ENCODE measurements around the gene C3orf18.

C3orf18 gene

DNA sequence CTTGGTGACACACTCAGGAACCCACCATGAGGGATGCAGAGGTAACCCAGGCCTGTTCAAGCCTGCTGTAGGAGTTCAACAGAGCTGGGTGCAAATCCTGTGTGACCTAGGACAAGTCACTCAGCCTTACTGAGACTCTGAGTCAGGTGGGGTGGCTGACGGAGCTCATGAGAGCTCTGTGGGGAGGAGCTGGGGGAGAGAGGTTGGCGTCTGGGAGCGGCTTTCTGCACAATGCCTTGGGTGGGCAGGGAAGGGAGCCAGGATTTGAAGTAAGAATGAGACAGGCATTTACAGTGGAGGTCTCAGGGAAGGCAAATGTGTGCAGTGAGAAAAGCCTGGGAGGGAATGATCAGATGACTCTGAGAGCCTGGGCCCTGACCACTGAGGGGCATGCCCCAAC lies 18.3 kb downstream of the C3orf18 start:
- DNase-seq: no peak

DNA sequence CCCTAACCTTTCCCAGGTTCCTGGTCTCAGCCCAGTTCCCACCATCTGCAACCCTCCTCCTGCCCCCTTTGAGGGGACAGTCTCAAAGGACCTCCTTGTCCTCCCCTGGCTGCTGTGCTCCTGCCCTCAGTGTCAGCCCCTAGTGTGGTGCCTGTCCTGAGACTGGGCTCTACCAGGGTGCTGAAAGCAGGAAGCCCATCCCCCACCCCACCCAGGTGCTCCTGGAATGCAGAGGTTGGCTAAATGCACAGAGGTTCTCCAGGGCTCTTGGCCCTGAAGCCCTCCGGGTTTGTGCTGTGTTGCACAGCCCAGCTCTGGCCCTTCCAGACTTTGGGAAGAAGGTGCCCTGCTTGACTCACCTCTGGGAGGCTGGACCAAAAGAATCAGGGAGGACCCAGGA lies 21.8 kb downstream of the C3orf18 start:
- DNase-seq: no peak

DNA sequence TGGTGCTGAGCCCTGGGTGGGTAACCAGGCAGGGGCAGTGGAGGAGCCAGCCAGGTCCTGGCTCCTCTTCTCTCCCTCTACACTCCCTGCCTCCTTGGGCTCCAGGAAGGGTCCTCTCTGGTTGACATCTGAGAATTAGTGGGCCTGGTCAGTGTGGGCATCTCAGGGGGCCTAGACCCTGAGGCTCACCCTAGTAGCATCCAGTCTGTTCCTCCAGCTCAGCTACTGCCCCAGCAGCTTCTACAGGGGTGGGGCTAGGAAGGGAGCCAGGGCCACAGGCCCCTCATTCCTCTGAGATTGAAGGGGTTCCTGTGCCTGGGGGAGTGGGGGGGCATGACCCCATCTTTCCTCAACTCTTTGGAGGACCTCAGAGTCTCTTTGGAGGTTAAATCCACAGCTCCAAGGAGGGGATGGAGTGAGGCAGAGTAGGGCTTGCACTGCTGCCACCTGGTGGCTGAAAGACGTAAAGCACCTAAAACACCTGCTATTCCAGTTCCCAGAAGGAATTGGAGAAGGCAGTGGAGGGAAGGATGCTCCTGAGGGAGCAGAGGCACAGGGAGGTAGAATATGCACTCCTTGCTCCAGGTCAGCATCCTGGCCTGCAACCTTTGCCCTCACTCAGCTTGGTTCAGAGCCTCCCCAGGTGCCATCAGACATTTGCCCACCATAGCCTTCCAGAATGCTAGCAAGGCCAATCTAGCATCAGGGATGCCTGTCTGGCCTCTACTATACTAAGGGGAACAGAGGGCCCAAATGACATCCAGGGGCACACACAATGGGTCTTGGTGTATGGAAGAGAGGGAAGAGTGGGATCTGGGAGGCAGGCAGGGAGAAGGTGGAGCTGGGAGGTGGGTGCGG lies 25.1 kb downstream of the C3orf18 start:
- DNase-seq: peak; percentile 15

DNA sequence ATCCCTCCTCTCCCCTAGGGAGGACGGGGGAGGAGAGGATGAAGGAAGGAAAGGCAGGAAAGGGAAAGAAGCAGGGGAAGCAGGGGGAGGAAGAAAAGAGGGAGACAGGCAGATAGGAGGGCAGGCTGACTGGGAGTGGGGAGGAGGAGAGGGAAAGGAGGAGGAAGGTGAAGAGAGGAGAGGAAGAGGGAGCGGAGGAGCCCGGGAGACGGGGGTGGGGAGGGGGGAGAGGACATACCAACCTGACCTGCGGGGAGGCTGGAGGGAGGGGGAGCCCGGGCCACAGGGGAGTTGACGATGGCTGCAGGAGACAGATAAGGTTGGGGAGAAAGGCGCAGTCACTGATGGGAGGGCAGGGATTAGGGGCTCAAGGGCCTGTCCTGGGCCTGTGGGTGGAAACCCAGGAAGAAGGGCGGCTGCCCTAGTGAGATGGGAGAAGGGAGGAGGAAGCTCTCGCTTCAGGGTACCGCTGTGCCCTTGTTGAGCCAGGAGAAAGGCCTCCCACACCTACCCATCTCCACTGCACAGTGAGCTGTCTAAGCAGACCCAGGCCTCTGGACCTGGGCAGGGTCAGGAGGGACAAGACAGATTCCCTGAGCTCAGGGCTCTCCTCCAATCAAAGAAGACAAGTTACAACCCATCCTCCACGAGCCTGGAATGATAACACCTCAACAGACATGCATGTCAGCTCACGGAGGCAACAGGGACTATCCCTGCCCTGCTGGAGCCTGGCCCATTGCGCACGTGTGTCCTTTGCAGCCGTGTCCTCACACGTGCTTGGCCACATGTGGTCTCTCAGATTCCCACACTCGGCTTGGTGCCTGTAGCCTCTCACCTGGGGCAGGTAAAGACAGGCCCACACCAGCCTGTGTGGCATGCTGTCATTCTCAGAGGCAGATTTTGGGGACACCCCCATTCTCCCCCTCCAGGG lies 27.9 kb downstream of the C3orf18 start:
- no peak for DNase-seq

DNA sequence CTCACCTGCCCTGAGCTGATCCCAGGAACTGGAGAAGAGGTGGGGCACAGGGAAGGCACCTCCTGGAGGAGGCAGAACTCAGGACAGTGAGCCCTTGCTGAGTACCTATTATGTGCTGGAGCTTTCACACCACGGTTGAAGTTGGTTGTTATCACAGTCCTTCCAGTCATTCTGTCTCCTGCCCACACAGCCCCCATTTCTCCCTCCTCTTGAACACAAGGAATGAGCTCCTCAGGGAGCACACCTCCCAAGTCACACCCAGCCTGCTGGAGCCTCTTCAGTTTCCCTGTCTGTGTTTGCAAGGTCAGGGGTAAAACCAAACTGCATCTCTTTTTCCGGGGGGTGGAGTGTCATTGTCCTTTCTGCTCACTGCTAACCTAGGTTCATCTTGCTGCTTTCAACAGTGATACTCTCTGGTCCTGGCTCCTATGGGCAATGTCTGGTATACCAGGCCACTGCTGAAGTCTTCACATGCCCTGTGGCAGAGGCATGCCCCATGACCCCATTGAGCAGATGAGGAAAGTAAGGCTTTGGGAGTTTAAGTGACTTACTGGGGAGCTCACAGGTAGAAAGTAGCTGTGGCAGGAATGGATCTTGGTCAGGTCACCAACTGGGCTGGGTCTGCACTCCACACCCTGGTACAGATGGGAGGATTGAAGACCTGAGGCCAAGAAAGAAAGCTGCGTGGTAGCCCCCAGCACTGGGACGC lies 30.0 kb downstream of the C3orf18 start:
- DNase-seq: no peak

DNA sequence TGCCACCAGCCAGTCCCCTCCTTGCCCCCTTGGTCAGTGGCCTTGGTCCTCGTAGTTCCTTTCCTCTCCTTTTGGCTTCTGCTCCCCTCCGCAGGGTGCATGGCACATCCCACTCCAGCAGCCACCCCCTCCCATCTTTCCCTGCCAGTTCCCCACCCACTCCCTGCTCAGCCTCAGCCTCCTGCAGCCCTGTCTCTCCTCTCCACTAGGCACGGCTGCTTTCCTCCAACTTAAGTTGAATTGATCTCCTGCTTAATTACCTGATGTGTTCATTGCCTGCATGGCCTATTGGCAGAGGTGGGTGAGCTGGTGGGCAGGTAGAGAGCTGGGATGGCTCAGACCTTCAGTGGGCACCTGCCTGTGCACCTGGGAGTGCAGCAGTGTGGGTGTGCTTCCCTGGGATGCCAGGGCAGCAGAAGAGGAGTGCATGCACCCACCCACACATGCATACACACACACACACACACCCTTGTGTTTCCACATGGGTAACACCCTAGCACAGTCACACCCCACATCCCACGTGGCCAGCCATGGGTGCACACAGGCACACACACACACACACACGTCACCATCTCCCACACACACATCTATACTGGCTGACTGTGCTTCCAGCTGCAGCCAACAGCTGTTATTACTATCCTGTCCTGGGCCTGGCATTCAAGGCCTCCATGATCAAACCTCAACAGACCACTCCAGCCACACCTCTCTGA lies 30.9 kb downstream of the C3orf18 start:
- no peak for DNase-seq

DNA sequence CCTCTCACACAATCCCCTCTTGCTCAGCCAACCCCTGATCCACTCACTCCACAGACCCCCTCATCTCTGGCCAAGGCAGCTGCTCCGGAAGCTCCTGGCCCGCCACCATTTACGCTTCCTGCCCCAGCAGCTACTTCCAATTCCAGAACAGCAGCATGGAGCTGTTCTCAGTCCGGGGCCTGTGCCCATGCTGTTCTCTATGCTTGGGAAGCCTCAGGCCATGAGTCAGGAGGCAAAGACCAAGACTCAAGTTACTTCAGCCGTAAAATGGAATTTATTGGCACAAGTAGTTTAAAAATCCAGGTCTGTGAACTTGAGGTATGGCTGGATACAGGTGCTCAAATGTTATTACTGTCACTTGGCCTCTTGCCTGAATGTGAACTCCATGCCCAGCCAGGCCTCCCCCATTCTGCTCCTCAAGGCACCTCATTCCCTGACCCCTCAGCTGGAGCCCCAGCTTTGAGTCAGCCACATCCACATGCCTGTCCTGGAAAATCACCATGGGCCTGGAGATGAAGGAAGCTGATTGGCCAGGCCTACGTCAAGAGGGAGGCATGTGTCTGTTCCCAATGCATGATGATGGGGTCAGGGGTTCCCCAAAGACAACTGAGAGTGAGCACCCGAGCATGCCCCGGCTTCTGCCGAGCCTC lies 32.7 kb downstream of the C3orf18 start:
- DNase-seq: no peak

DNA sequence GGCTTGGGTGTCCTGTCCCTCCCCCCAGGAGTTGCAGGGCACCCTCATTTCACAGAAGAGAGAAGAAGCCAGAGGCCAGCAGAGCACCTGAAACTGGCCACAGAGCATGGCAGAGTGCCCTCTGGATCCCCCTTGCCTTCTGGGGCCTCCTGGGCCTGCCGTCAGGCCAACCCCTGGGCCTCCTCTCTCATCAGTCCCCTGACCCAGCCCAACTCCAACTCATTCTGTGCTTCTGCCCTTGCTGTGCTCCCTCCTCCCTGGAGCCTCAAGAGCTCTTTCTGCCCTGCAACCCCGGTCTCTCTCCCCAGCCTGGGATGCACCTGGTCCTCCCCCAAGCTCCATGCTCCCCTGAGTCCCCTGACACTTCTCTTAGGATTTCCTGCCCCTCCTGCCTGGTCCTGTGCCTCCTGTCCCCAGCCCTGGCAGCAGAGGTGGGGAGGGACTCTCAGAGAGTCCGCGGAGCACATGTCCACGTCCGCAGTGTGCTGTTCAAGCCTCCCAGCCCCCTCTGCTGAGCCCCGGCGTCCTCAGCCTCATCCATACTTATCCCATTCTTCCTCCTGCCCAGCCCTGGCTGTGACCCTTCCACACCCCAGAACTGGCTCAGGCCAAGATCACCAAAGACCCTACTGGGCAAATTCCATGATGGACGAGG lies 33.6 kb downstream of the C3orf18 start:
- DNase-seq: no peak

DNA sequence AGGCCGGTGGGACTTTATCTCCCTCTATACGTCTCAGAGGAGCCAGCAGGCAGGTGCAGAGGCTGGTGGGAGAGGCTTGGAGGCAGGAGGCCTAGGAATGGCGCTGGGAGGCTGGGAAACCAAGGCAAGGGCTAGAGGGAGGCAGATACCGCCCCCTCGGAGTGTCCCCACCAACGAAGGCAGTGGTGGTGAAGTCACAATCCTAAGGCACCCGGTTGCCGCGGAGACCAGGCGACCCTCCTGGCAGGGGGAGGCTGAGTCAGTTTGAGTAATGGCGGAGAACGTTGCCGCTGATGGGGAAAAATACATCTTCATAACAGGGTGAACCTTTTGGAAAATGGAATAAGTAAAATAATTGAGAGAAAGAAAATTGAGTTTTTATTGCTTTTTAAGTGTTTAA lies 34.2 kb downstream of the C3orf18 start:
- DNase-seq: no peak

DNA sequence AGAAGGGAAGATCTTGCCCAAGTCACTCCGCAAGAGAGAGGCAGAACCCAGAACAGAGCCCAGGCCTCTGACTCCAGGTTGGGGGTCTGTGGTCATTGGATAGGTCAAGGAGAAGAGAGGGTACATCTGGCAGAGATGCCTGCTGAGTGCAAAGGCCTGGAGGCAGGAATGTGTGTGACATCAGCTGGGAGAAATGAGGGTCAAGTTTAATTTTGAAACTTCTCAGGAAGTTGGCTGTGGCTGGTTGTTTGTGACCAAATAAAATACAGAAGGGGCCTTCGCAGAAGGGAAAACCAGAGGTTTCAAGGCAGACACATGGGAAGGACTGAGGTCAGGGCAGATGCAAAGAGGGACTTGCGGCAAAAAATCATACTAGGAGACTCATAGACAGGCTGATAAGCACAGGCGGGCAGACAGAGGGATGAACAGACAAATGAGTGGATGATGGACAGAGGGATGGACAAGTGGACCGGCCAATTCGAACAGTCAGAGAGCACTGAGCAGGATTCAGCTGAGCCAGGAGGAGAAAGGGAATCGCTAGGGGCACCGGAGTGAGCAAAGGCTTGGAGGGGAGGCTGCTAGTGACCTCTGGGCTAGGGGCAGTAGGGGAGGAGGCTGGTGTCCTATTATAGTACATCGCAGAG lies 35.4 kb downstream of the C3orf18 start:
- DNase-seq: no peak

DNA sequence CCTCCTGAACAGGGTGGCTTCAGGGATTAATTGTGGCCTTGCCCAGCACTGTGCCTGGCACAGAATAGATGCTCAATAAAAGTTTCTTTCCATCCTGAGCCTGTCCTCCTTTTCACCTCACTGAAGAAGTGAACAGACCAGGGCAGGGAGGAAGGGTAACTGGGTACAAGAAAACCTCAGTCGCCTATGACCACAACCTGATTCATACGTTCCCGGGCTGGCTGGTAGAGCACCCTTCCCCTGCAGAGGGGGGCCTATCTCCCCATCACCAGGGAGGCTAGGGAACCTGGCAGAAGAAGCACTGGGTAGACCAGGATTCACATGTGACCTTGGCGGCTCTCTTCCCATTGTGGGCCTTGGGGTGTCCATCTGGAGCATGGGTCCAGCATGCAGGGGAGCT lies 36.3 kb downstream of the C3orf18 start:
- no peak for DNase-seq

DNA sequence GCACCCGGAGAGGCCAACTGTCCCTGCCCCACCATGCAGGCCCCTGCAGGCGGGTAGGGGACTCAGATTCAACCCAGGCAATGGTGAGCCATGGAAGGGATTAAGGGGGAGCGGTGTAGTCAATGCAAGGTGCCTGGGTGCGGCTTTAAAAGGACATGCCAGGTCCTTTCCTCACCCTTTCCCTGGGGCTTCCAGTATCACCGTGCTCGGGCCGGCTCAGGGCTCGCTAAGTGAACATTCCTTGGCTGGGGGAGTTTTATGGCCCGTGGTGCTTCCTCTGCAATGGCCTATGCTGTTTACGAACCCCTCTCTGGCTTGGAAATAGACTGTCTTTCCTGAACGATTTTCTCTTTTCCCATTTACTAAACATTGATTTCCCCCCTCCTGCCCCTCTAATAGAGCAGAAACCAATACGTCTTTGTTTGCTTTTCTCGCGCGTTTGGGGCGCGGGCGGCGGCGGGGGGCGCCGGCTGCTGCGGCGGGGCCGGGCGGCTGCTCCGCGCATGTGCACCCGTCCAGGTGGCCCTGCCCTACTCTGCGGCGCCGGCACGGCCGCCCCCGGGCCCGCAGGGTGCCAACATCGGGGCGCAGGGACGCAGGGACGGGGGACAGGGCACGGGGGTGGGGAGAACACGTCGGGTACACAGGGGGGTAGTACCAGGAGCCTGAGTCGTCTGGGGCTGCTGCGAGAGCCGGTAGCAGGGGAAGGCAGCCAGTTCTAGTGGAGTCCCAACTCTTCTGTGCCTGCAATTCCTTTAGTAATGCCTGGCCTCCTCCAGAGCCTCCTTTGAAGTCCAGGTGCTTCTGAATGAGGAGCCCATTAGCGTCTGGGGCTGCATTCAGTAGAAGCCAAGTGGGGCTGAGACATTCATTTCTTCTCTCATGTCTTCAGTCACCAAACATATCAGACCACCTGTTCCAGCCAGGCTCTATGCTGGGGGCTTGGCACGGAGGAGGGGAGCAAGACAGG lies 37.3 kb downstream of the C3orf18 start:
- DNase-seq: no peak

DNA sequence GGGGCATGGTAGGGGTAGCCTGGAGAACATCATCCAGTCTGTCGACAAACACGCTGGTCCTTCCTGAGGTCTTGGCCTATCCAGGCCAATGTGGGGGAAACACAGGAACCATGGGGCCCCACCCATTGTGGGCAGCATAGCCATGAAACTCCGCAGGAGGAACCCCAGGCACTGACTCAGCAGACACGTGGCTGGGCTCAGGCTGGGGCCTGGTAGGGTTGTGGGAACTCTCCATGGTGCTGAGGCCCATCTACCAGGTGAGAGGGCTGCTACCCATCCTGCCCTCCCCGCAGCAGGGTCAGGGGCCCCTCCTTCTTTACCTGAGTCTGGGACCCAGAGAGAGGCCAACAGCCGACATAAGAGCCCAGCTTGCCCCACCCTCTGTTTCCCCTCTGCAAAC lies 41.6 kb downstream of the C3orf18 start:
- DNase-seq: no peak

DNA sequence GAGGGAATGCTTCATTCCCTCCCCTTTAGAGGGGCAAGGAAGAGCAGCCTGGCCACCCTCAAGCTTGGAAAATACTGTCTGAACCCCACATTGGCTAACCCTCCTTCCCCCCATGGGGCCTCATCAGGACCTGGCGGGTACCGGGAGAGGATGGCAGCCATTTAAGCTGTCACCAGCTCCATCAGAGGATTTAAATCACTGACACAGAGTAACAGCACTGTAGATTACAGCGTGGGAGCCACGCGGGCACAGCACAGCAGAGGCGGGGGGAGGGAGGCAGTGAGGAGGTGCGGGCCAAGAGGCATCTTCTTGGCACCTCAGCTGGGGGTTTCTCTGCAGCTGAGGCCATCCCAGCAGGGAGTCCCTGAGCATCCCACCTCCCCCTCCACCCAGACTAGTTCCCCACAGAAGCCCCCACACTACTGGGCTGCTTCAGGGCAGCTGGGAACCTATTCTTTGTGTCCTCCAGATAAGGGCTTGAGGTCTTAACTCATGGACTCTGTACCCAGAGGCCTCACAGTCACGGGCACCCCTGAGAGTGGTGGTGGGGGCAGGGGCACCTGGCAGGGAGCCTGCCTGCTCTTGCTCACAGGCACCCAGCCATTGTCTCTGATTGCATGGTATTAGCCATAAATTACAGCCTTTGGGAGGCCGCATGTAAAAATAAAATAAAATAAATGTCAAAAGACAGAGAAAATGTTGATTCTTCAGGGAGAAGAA lies 42.2 kb downstream of the C3orf18 start:
- DNase-seq: no peak

DNA sequence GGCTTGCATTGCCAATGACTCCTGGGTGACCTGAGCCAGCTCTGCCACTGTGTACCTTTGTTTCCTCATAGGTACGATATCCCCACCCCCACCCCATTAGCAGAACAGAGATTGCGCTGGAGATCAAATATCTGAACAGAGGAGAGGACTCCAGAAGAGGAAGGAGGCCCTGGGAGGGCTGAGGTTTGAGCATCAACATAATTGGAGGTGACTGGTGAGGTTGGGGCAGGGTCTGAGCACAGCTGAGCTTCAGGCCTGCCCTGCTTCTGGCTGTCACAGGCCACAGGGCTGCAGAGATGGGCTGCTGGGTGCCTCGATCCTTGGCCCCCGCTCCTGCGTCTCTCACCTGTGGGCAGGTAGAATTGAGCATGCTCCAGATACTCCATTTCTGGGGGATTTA lies 42.8 kb downstream of the C3orf18 start:
- no peak for DNase-seq

DNA sequence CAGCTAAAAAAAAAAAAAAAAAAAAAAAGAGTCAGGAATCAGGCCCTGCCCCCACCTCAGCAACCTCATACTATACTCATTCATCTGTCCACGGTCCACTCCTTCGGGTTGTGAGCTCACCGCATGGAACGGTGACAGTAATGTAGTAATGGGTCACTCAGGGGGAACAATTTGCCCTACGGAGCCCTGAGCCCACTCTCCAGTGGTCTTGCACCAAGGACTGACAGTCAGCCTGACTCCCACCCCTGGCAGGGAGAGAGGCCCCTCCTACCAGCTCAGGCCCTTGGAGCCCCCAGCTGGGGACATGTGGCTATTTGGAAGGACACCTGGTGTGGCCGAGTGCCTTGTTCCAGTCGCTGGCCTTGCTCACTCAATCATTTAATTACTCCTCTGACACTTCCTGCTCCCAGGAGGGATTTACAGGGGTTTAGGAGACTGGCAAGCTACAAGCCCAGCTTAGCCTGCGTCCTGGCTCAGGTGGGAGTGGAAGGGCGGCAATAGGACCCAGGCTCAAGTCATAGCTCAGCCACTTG lies 44.2 kb downstream of the C3orf18 start:
- DNase-seq: no peak

DNA sequence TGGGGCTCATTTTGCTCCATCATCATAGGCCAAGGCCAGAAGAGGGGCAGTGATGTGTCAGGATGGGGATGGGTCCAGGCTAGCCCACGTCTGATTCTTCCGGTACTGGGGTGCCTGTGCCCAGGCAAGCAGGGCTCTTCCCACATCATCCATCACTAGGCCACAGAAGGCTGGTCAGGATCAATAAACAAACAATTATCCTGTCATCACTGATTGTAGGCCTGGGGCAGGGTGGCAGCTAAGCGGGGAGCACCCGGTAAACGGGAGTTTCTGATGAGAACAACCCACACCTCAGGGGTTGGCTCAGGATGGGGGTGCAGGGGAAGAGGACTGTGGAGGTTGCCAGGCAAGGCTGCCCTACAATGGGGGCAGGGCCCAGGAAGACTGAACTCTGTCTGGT lies 46.0 kb downstream of the C3orf18 start:
- no peak for DNase-seq

DNA sequence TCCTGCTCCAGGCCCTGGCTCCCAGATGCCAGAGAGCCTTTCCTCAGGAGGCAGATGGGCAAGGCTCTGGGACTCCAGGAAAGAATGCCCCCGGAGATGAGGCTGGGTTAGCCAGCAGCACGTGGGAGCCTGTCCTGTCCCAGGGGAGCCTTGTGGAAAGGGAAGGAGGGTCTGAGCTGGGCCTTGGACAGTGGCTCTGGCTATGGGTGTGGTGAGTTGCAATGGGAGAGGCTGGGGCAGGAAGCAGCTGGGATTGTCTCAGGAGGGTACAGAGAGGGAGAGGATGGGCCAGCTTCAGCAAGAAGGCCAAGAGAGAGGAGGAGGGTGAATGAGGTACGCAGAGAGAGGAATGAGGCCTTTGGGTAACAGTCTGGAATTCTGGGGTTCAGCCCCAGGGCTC lies 46.7 kb downstream of the C3orf18 start:
- no peak for DNase-seq
